GM13977 (cell line): ENCODE measurements around the gene DGCR2.

Experiments used
- DNase-seq: peaks from one replicate; pipeline ENCODE4 v3.0.0; 2012; ENCODE audit warnings: low spot score
- CTCF ChIP-seq: IDR thresholded peaks from 2 replicates; pipeline ENCODE4 v1.5.1; 2012; ENCODE audit warnings: mild to moderate bottlenecking, control low read depth; ENCODE audit not compliant: insufficient read depth; ENCODE audit errors: extremely low read depth, missing control alignments
- in situ Hi-C: fragments of 300-500 bp; cut with MboI; formaldehyde crosslinking; loops from one replicate; pipeline ENCODE4 v1.12.0; 2022; ENCODE audit warnings: low sequenced_read_pairs, low pct_unique_long_range_greater_than_20kb, mixed read lengths, inconsistent platforms; ENCODE audit not compliant: unreplicated experiment

The DGCR2 gene

GRCh38 chr22:19136915-19137314 is 14.7 kb upstream of the DGCR2 start:
- no peak for DNase-seq
- in situ Hi-C loops: no loop called here
- no peak for TF ChIP-seq CTCF

GRCh38 chr22:19134874-19135273 is 12.7 kb upstream of the DGCR2 start:
- in situ Hi-C loops: no loop called here
- no peak for DNase-seq
- no peak for TF ChIP-seq CTCF

- TF ChIP-seq CTCF: no peak
- in situ Hi-C loops: no loop called here
- no peak for DNase-seq
These were observed 12.1 kb upstream of the DGCR2 start for GRCh38 chr22:19134176-19134831.

GRCh38 chr22:19133561-19133960 is 11.3 kb upstream of the DGCR2 start:
- no peak for DNase-seq
- no peak for TF ChIP-seq CTCF
- in situ Hi-C loops: no loop called here

- no peak for DNase-seq
- TF ChIP-seq CTCF: no peak
- in situ Hi-C loops: no loop called here
These were observed 10.6 kb upstream of the DGCR2 start for GRCh38 chr22:19132693-19133400.

GRCh38 chr22:19132153-19132552 is 9.9 kb upstream of the DGCR2 start:
- DNase-seq: no peak
- in situ Hi-C loops: no loop called here
- no peak for TF ChIP-seq CTCF
